SK-N-SH treated with all-trans-retinoic acid at 6 μM for 48 hours (cell line): ENCODE measurements around the gene JMY.

Experiments
- SNAI2 ChIP-seq: fragments of 250-450 bp; sonication (Bioruptor Pico); IDR thresholded peaks from 2 replicates; pipeline ENCODE4 v1.5.0; 2020; ENCODE audit warnings: mild to moderate bottlenecking, moderate library complexity
- ZNF70 ChIP-seq: fragments of 450-650 bp; formaldehyde crosslinking; IDR thresholded peaks from 2 replicates; pipeline ENCODE4 v1.5.0; 2020; ENCODE audit warnings: mild to moderate bottlenecking, moderate library complexity

DNA sequence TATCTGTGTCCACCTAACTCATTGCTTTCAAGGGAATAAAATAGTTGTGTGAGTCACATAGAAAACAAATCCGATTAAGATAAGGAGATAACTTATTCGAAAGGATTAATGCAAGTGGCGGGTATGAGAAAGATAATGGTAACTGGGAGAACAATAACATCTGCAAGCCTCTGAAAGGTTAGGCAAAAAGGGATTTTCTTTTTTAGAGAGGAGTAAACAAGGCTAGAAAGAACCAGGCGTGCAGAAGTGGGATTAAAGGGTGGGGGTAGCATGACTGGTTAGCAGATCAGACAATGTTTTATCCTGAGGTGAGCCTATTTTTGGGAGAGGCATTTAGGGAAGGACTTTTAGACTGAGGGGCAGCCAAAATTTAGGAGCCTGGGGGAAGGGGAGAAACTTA, 34.7 kb upstream of the JMY start:
- no peak for TF ChIP-seq SNAI2 (CRISPR knock-in tag)
- no peak for TF ChIP-seq ZNF70 (CRISPR knock-in tag)
